HG03575 (cell line): ENCODE measurements around the gene CYP4F8.
"Not testable (repeated sequence)": the region's sequence is repeated elsewhere in the genome, so short reads cannot be mapped to it uniquely, and the experiment has no call there.

Experiments used
- ATAC-seq: cut with Tn5 transposase; IDR thresholded peaks from one replicate; pipeline ENCODE4 v1.9.1; 2021; ENCODE audit not compliant: unreplicated experiment, insufficient number of reproducible peaks, low FRiP score; ENCODE audit errors: extremely low read depth

CYP4F8 gene, protein sequence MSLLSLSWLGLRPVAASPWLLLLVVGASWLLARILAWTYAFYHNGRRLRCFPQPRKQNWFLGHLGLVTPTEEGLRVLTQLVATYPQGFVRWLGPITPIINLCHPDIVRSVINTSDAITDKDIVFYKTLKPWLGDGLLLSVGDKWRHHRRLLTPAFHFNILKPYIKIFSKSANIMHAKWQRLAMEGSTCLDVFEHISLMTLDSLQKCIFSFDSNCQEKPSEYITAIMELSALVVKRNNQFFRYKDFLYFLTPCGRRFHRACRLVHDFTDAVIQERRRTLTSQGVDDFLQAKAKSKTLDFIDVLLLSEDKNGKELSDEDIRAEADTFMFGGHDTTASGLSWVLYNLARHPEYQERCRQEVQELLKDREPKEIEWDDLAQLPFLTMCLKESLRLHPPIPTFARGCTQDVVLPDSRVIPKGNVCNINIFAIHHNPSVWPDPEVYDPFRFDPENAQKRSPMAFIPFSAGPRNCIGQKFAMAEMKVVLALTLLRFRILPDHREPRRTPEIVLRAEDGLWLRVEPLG

GRCh38 chr19:15614507-15615379, at the start of gene CYP4F8:
CYP4F8 (plus strand) TSS chr19:15615218; CDS start chr19:15615617, 399 bp downstream.
- no peak for ATAC-seq

DNA sequence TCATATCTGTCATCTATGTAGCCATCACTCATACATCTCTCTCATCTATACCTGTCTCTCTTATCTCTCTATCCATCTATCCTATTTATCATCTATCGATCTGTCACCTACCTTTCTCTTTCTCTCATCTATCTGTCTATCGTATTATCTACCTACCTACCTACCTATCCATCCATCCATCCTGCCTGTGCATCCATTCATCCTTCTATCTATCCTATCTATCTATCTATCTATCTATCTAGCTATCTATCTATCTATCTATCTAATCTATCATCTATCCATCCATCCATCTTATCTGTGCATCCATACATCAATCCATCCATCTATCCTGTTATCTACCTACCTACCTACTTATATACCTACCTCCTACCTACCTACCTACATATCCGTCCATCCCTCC, 44.6 kb upstream of the CYP4F8 start:
- ATAC-seq = no peak

GRCh38 chr19:15575406-15575805, 39.6 kb upstream of the CYP4F8 start:
- no peak for ATAC-seq

DNA sequence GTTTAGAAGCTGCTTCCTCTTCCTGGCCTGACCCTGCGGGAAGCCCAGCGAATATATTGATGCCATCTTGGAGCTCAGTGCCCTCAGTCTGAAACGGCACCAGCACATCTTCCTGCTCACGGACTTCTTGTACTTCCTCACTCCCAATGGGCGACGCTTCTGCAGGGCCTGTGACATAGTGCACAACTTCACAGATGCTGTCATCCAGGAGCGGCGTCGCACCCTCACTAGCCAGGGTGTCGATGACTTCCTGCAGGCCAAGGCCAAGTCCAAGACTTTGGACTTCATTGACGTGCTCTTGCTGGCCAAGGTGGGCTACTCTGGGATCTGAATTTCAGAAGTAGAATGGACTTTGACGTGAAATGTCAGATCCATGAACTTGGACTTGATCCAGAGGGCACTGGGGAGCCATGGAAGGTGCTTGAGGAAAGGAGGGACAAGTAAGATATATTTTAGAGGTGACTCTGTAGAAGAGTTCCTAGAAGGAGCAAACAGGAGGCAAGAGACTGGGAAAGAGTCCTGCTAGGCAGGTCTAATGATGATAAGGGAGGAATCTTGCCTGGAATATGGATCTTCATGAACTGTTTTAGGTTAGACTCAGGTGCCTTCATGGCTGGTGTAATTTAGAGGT, 38.4 kb upstream of the CYP4F8 start:
- no peak for ATAC-seq

- no peak for ATAC-seq
Measured at GRCh38 chr19:15577184-15577771, 37.7 kb upstream of the CYP4F8 start.

- ATAC-seq = no peak
Measured at GRCh38 chr19:15583346-15583745, 31.7 kb upstream of the CYP4F8 start.

DNA sequence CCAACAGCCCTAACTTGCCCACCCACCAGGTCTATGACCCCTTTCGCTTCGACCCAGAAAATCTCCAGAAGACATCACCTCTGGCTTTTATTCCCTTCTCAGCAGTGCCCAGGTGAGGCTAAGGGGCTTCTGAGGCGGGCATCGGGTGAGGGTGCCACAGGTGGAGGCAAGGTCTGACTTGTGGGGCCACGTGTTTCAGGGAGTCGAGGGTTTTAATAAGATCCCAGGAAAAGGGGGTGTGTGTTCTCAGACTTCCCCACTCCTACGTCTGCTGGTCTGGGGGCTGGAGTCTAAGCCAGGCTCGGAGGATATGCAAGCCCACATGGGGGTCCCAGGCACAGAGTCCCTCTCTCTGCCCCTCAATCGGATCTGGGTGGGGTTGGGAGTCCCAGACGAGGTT, 30.9 kb upstream of the CYP4F8 start:
- no peak for ATAC-seq

- no peak for ATAC-seq
Measured at GRCh38 chr19:15584541-15585115, 30.4 kb upstream of the CYP4F8 start.

DNA sequence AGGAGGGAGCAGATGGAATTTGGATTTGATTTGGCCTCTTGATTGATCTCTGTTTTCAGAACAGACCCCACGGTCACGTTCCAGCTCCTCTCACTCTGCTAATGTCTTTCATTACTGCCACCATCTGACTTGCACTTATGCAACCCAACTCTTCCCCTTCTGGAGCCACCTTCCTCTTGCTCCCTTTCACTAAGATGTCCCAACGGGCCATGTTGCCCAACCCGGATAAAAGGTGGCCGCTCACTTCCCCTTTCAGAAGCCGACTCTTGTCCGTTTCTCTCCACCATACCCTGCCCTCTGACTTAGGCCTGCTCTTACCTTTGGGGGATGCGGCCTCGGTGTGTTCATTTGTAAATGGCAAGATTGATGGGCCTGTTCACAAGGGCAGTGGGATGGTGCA, 27.4 kb upstream of the CYP4F8 start:
- ATAC-seq = no peak

DNA sequence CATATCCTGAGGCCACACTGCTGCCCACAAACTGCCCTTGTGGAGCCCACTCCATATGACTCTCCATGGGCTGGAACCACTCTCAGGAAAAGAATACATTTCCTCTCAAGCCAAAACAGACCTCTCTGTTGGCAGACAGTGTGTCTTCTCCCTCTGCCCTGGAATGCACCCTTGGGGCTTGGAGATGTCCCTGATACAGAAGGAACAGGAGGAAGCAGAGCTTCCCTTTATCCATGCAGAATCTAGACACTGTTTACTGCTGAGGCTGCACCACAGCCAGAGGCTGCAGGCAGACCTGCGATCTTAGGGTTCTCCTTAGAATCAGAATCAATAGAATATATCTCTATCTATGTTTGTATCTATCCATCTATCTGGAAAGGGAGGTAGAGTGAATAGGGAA, 26.8 kb upstream of the CYP4F8 start:
- ATAC-seq = no peak

GRCh38 chr19:15589760-15590451, 25.1 kb upstream of the CYP4F8 start:
- no peak for ATAC-seq

DNA sequence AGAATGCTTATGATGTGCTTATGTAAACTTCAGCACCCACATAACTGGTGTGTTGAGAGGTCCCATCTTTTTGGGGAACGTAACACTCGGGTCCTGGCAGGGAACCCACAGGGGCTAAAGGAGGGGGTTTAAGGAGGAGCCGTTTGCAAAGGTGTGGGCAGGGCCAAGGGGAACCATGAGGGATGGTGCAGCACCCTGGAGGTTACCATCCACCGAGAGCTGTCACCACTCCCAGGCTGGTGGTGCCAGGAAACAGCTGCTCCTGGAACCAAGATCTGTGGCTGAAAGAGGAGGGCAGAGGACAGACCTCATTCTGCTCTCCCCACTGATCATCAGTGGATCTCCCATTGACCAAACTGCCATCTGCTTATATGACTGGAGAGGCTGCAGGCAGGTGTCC, 23.2 kb upstream of the CYP4F8 start:
- no peak for ATAC-seq

GRCh38 chr19:15592506-15592905, 22.5 kb upstream of the CYP4F8 start:
- ATAC-seq = not testable (repeated sequence)

DNA sequence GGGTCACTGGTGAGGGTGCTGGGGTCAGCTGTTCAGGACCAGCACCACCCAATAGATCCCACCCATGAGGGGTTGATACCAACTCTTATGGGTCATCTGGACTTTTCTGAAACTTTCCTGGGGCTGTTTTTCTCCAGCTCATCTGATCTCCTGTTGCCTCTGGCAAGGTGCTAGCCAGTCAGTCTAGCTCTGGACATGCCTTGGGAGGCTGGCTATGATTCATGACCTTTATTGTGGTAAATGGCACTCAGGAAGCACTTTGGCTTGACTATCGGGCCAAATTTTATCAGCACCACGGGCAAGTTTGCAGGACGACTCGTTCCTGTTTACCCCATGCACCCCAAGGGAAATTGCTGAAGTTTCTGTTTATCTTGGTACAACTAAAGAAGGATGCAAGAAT, 21.3 kb upstream of the CYP4F8 start:
- not testable (repeated sequence) for ATAC-seq

GRCh38 chr19:15595069-15595468, 19.9 kb upstream of the CYP4F8 start:
- ATAC-seq = no peak

GRCh38 chr19:15607978-15608925, 6.8 kb upstream of the CYP4F8 start:
- ATAC-seq = not testable (repeated sequence)

DNA sequence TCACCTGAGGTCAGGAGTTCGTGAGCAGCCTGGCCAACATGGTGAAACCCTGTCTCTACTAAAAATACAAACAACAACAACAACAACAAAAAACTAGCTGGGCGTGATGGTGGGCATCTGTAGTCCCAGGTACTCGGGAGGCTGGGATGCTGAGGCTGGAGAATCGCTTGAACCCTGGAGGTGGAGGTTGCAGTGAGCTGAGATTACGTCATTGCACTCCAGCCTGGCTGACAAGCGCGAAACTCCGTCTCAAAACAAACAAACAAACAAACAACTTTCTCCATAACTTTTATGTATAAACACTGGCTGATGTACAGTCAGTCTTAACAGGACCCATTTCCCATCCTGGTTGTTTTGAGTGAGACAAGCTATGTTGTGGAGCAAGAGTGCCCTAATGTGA, 5.8 kb upstream of the CYP4F8 start:
- ATAC-seq = no peak
